OCI-LY7 (cell line): Measurements from ENCODE around the gene ITGA3.

Source experiments
- CTCF ChIP-seq: fragments of 200-600 bp; sonication (generic); conservative IDR thresholded peaks from 2 replicates; pipeline ENCODE4 v1.5.1; 2014; ENCODE audit warnings: mild to moderate bottlenecking, antibody characterized with exemption, low read length, moderate library complexity, mixed read lengths
- EZH2phosphoT487 ChIP-seq: fragments of 200-600 bp; sonication (generic); IDR thresholded peaks from 2 replicates; pipeline ENCODE4 v1.6.1; 2018; ENCODE audit warnings: low read depth, borderline replicate concordance, mild to moderate bottlenecking, mixed run types, antibody characterized with exemption, low read length, moderate library complexity, mixed read lengths

- TF ChIP-seq CTCF (no peak), EZH2phosphoT487 (no peak)
Observed at GRCh38 chr17:50034498-50035364, 21.2 kb upstream of the ITGA3 start.
